Tibial nerve (tissue), 4 donors: ENCODE data around the gene CRIP2. TPM values are rescaled to one million over a fixed set of nuclear protein-coding genes. Genes with fewer than 3 reads are reported as not detected.
A peak's percentile ranks its signal among the peaks of the same experiment; 100 is the strongest.

Source experiments
- DNase-seq, 2 donors: peaks; one replicate each; pipeline ENCODE4 v3.0.0-alpha.2; 2019; ENCODE audit warnings: low spot score in 2 of 2
- H3K27ac ChIP-seq, 4 donors: fragments of 200-600 bp; sonication (generic) in 3 of 4; one replicate each; pipeline ENCODE4 v1.5.1; 2017 to 2019; ENCODE audit warnings: mild to moderate bottlenecking in 1 of 4
- H3K27me3 ChIP-seq, 2 donors: fragments of 200-600 bp; sonication (generic) in 1 of 2; one replicate each; pipeline versions ENCODE4 v1.5.1 to v1.6.0; 2017 to 2019
- H3K36me3 ChIP-seq, 3 donors: fragments of 200-600 bp; sonication (generic); one replicate each; pipeline ENCODE4 v1.5.1; 2018 to 2019
- H3K4me1 ChIP-seq, 4 donors: fragments of 200-600 bp; sonication (generic) in 3 of 4; one replicate each; pipeline ENCODE4 v1.5.1; 2017 to 2019
- H3K4me3 ChIP-seq, 4 donors: fragments of 200-600 bp; sonication (generic) in 3 of 4; one replicate each; pipeline ENCODE4 v1.5.1; 2017 to 2019; ENCODE audit warnings: mild to moderate bottlenecking in 1 of 4, moderate library complexity in 1 of 4
- H3K9me3 ChIP-seq, 4 donors: fragments of 200-600 bp; sonication (generic) in 3 of 4; one replicate each; pipeline ENCODE4 v1.5.1; 2017 to 2019
- CTCF ChIP-seq, 5 experiments: fragments of 200-600 bp in 3 of 5; fragments of 450-650 bp in 2 of 5; sonication (generic) in 3 of 5; IDR thresholded peaks; one replicate each; pipeline ENCODE4 v1.5.1; 2016 to 2019; ENCODE audit warnings: antibody characterized with exemption in 5 of 5, mild to moderate bottlenecking in 3 of 5, moderate library complexity in 2 of 5
- EP300 ChIP-seq, 2 donors: sonication (generic); formaldehyde crosslinking; IDR thresholded peaks; one replicate each; pipeline ENCODE4 v1.6.1; 2017; ENCODE audit warnings: antibody characterized with exemption in 2 of 2, mild to moderate bottlenecking in 1 of 2
- POLR2A ChIP-seq, 2 donors: fragments of 450-650 bp; IDR thresholded peaks; one replicate each; pipeline ENCODE4 v1.6.1; 2017; ENCODE audit warnings: antibody characterized with exemption in 2 of 2, mild to moderate bottlenecking in 2 of 2, moderate library complexity in 2 of 2
- WGBS, 2 donors: methylation state at CpG; one replicate each; pipeline ENCODE4 v1.1.5; 2018; 5-methylcytosine and 5-hydroxymethylcytosine counted together
- total RNA-seq, 4 donors: library from RNA; depleted of rRNA; stranded (reverse); fragments of >200 nt; gene quantifications; one replicate each; pipeline ENCODE4 v1.1.0, GENCODE V29; 2016

Gene CRIP2
- total RNA-seq, 4 donors from 2014 or later: 161 to 268 (median 208) TPM

GRCh38 chr14:105469456-105470349 lies 4.9 kb upstream of the CRIP2 start:
- peaks cover 0 to 68% (median 4%) of the 10 kb centered on the region in 3 donors for H3K36me3 ChIP-seq
- DNase-seq: no peak
- H3K27ac ChIP-seq: peak overlapping the region; percentile 51 to 86 (median 64)
- no peak for TF ChIP-seq POLR2A (IDR thresholded peaks at IDR 0.05)
- no peak for TF ChIP-seq EP300 (IDR thresholded peaks at IDR 0.05)
- TF ChIP-seq CTCF (IDR thresholded peaks at IDR 0.05): no peak
- 86 to 88% methylated on average over 25 to 52 of the region's 54 CpGs for WGBS, 2 donors
- no peaks in the 10 kb centered on the region for H3K27me3 ChIP-seq
- no peak overlapping the region for H3K4me3 ChIP-seq
- H3K9me3 ChIP-seq: no peaks in the 10 kb centered on the region
- peaks cover 0 to 63% (median 26%) of the 10 kb centered on the region in 4 donors for H3K4me1 ChIP-seq

GRCh38 chr14:105470350-105471296 lies 4.0 kb upstream of the CRIP2 start:
- Histone ChIP-seq H3K36me3 (peaks cover 0 to 59% (median 4%) of the 10 kb centered on the region in 3 donors), H3K27ac (peak overlapping the region in 2 of 4 donors; percentile 52 to 96), H3K4me1 (peaks cover 0 to 71% (median 32%) of the 10 kb centered on the region in 4 donors), H3K27me3 (peaks cover 0 to 6% of the 10 kb centered on the region in 2 donors), H3K9me3 (no peaks in the 10 kb centered on the region), H3K4me3 (no peak overlapping the region)
- no peak for DNase-seq
- 79 to 83% methylated on average over 25 to 32 of the region's 34 CpGs for WGBS, 2 donors
- TF ChIP-seq EP300 (IDR thresholded peaks at IDR 0.05): no peak

- Histone ChIP-seq H3K27ac (peak overlapping the region in 1 of 4 donors; percentile 96), H3K9me3 (no peaks in the 10 kb centered on the region), H3K4me3 (no peak overlapping the region), H3K27me3 (peaks cover 0 to 6% of the 10 kb centered on the region in 2 donors), H3K36me3 (peaks cover 0 to 52% (median 4%) of the 10 kb centered on the region in 3 donors), H3K4me1 (peaks cover 0 to 79% (median 37%) of the 10 kb centered on the region in 4 donors)
- 50 to 52% methylated on average over 4 to 12 of the region's 19 CpGs for WGBS, 2 donors
- TF ChIP-seq EP300 (IDR thresholded peaks at IDR 0.05): no peak
- TF ChIP-seq POLR2A (IDR thresholded peaks at IDR 0.05): no peak
- no peak for TF ChIP-seq CTCF (IDR thresholded peaks at IDR 0.05)
- no peak for DNase-seq
Measured at GRCh38 chr14:105471297-105471821, 3.3 kb upstream of the CRIP2 start.

- no peak for DNase-seq
- no peak for TF ChIP-seq POLR2A (IDR thresholded peaks at IDR 0.05)
- TF ChIP-seq EP300 (IDR thresholded peaks at IDR 0.05): no peak
- TF ChIP-seq CTCF (IDR thresholded peaks at IDR 0.05): no peak
- WGBS, 2 donors: 68 to 76% methylated on average over 5 to 7 of the region's 8 CpGs
- Histone ChIP-seq H3K4me1 (peaks cover 0 to 85% (median 43%) of the 10 kb centered on the region in 4 donors), H3K36me3 (peaks cover 0 to 46% (median 4%) of the 10 kb centered on the region in 3 donors), H3K27ac (peak overlapping the region in 2 of 4 donors; percentile 89 to 96), H3K27me3 (peaks cover 0 to 6% of the 10 kb centered on the region in 2 donors), H3K4me3 (no peak overlapping the region), H3K9me3 (no peaks in the 10 kb centered on the region)
Measured at GRCh38 chr14:105471823-105472485, 2.7 kb upstream of the CRIP2 start.
